ENCODE measurements around the gene RAB18.

RAB18 gene

DNA sequence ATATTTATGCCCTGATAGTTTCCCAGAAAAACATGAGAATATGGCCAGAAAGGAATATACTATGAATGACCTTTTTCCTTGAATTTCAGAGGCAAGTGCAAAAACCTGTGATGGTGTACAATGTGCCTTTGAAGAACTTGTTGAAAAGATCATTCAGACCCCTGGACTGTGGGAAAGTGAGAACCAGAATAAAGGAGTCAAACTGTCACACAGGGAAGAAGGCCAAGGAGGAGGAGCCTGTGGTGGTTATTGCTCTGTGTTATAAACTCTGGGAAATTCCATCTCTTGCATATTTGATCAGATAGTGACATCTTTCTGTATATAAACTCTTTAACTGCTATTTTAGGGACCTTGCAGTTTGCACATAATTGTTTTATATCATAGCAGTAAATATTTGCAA is 33.7 kb downstream of the RAB18 start:
- no peak for DNase-seq (ENCODE audit: low spot score)
- TF ChIP-seq, protein P1, sequence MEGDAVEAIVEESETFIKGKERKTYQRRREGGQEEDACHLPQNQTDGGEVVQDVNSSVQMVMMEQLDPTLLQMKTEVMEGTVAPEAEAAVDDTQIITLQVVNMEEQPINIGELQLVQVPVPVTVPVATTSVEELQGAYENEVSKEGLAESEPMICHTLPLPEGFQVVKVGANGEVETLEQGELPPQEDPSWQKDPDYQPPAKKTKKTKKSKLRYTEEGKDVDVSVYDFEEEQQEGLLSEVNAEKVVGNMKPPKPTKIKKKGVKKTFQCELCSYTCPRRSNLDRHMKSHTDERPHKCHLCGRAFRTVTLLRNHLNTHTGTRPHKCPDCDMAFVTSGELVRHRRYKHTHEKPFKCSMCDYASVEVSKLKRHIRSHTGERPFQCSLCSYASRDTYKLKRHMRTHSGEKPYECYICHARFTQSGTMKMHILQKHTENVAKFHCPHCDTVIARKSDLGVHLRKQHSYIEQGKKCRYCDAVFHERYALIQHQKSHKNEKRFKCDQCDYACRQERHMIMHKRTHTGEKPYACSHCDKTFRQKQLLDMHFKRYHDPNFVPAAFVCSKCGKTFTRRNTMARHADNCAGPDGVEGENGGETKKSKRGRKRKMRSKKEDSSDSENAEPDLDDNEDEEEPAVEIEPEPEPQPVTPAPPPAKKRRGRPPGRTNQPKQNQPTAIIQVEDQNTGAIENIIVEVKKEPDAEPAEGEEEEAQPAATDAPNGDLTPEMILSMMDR (IDR thresholded peaks at IDR 0.05; ENCODE audit: borderline replicate concordance, control extremely low read depth, extremely low read depth, insufficient read depth, missing control alignments), result no peak
- in situ Hi-C loops (cut with MboI; ENCODE audit: low sequenced_read_pairs, unreplicated experiment), result no loop called here

DNA sequence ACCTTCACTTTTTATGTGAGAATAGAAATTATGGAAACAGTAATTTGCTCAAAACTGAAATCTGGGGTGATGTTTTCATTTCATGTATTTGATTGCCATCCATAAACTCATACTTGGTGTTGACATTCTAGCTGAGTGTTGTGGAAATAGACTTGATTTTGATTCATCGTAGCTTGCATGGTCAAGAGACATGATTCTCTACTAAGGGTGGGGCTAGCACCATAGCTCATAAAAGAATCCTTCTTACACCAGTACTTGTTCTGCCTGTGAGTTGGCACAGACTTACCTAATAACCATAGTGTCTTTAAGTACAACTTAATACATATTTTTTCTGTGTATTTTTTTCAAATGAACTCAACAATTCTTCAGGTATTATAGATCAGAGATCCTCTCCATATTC is 36.6 kb downstream of the RAB18 start:
- in situ Hi-C loops (cut with MboI; ENCODE audit: low sequenced_read_pairs, unreplicated experiment), result no loop called here
- TF ChIP-seq, protein P1 (IDR thresholded peaks at IDR 0.05; ENCODE audit: borderline replicate concordance, control extremely low read depth, extremely low read depth, insufficient read depth, missing control alignments), result no peak
- DNase-seq (ENCODE audit: low spot score), result no peak

DNA sequence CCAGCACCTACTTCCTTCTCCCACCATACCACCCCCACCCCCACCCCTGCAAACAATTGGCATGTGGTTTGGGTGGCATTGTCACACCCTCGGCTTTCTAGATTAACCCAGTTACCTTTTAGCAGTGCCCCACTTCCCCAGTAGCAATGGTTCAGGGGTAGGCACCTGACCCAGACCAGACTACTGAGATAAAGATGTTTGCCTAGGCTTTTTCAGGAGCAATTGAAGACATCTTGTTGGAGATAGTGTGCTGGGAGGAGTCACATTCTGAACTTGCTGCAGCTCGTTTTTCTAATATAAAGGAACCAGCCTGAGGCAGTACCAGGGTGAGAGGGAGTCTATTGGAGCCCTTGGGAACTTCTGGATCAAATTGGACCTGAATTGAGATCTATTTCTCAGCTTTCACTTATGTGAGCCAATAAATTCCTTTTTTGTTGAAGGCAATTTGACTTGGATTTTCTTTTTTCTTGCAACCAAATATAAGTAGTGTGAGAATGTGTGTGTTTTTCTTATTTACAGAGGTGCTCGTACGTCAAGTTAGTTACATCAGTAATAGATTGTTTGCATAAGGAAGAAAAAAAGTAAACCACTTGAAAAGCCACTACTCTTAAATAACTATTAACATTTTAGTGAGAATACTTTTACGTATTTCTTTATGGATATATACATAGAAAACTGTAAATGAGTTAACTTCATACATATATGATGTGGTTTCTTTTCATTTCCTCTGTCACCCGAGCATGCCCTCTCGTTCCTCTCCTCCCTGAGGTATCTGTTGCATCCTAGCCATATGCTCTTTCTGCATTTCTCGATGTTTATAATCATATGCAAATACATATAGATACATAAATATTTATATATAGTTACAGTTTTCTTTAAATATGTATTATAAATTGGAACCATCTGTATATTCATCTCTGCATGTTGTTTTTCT is 38.0 kb downstream of the RAB18 start:
- in situ Hi-C loops (cut with MboI; ENCODE audit: low sequenced_read_pairs, unreplicated experiment), result no loop called here
- DNase-seq (ENCODE audit: low spot score), result no peak
- TF ChIP-seq, protein P1 (IDR thresholded peaks at IDR 0.05; ENCODE audit: borderline replicate concordance, control extremely low read depth, extremely low read depth, insufficient read depth, missing control alignments), result no peak

DNA sequence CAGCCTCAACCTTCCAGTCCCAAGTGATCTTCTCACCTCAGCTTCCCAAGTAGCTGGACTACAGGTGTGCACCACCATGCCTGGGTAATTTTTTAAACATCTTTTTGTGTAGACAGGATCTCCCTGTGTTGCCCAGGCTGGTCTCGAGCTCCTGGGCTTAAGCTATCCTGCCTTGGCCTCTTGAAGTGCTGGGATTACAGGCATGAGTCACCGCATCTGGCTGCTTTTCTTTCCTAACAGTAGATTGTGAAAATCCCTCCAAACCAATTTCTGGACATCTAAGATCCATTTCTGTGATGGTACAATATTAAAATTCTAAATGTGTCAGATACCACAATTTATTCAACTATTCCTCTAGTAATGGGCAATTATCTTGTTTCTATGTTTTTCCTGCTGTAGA is 38.7 kb downstream of the RAB18 start:
- in situ Hi-C loops (cut with MboI; ENCODE audit: low sequenced_read_pairs, unreplicated experiment), result no loop called here
- no peak for DNase-seq (ENCODE audit: low spot score)
- TF ChIP-seq, protein P1 (IDR thresholded peaks at IDR 0.05; ENCODE audit: borderline replicate concordance, control extremely low read depth, extremely low read depth, insufficient read depth, missing control alignments), result no peak

DNA sequence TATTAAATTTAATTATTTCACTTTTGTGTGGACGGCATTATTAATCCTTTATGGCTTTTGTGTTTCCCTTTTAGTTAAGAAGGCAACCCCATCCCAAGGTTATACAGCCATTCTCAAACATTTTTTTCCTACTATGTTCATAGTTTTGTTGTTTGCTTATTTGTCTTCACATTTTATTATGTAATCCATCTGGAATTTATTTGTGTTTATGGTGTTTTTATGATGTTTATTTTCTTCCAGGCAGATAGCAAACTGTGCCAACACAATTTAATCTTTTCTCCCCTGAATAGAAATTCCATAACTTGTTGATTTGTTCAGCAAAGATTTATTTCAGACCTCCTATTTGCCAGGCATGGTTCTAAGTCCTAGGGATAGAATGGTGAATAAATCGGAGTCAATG is 42.9 kb downstream of the RAB18 start:
- in situ Hi-C loops (cut with MboI; ENCODE audit: low sequenced_read_pairs, unreplicated experiment), result no loop called here

DNA sequence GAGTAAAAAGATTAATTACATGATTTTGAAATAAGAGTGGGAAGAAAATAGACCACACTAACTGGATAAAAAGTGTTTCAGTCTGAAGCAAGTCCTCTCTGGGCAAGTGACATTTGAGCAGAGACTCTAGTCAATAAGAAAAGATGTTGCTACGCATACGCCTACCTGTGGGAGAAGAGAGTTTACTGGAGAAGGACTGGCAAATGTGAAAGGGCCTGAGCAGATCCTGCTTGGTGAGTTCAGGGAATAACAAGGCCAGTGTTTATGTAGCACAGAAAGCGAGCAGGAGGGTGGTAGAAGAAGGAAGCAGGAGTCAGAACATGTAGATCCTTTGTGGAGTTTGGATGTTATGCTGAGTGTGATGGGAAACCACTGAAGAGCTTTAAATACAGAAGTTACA is 43.4 kb downstream of the RAB18 start:
- TF ChIP-seq, protein P1 (IDR thresholded peaks at IDR 0.05; ENCODE audit: borderline replicate concordance, control extremely low read depth, extremely low read depth, insufficient read depth, missing control alignments), result no peak
- in situ Hi-C loops (cut with MboI; ENCODE audit: low sequenced_read_pairs, unreplicated experiment), result no loop called here
- DNase-seq (ENCODE audit: low spot score), result no peak

More for the DNA sequence above, 42.9 kb downstream of the RAB18 start:
- TF ChIP-seq, protein P1 (IDR thresholded peaks at IDR 0.05; ENCODE audit: borderline replicate concordance, control extremely low read depth, extremely low read depth, insufficient read depth, missing control alignments), result no peak
- no peak for DNase-seq (ENCODE audit: low spot score)
